Measurements from ENCODE around the gene ZBTB12.

DNA sequence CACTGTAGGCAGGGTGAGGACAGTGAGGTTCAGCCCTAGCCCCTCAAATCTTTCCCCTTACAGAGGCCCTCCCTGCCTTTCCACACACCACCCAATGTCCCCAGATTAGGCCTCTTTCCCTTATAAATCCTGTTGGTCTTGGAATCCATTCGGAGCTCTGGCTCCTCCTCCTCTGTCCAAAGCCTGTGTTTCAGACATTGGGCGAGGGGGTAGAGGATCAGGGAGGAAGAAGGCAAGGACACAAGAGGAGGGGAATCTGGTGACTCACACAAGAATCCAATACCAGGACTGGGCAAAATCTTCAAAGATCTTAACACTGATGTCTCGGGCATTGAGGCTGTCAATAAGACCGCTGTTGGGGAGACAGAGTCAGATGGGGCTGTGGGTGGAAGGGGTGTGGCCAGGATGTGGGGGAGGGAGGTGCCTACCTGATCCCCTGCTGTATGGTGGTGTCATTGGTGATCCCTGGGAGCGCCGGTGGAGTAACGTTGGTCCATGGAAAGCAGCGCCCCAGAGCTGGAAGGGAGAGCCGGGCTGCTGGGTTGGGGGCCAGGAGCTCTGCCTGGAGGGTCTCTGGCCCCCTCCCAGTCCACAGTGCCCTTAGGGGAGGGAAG is 30.7 kb downstream of the ZBTB12 start:
- TF ChIP-seq SRF (IDR thresholded peaks at IDR 0.05; ENCODE audit: low read depth, low read length) (no peak), POLR2AphosphoS5 (IDR thresholded peaks at IDR 0.05; ENCODE audit: low read depth, low read length) (no peak), NRF1 (IDR thresholded peaks at IDR 0.05; ENCODE audit: low read depth, low read length) (no peak)
- TF ChIP-seq, protein P1, sequence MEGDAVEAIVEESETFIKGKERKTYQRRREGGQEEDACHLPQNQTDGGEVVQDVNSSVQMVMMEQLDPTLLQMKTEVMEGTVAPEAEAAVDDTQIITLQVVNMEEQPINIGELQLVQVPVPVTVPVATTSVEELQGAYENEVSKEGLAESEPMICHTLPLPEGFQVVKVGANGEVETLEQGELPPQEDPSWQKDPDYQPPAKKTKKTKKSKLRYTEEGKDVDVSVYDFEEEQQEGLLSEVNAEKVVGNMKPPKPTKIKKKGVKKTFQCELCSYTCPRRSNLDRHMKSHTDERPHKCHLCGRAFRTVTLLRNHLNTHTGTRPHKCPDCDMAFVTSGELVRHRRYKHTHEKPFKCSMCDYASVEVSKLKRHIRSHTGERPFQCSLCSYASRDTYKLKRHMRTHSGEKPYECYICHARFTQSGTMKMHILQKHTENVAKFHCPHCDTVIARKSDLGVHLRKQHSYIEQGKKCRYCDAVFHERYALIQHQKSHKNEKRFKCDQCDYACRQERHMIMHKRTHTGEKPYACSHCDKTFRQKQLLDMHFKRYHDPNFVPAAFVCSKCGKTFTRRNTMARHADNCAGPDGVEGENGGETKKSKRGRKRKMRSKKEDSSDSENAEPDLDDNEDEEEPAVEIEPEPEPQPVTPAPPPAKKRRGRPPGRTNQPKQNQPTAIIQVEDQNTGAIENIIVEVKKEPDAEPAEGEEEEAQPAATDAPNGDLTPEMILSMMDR (IDR thresholded peaks at IDR 0.05; ENCODE audit: control extremely low read depth in 1 of 3, insufficient read depth in 1 of 3, low read depth in 1 of 3, low read length in 3 of 3): no peak
- TF ChIP-seq, protein P2, sequence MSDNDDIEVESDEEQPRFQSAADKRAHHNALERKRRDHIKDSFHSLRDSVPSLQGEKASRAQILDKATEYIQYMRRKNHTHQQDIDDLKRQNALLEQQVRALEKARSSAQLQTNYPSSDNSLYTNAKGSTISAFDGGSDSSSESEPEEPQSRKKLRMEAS (IDR thresholded peaks at IDR 0.05): no peak
